WTC11 (cell line): Measurements from ENCODE around the gene ERCC4. TPM values are rescaled to one million over a fixed set of nuclear protein-coding genes. Genes with fewer than 3 reads are reported as not detected.

ENCODE experiments used
- ATAC-seq: fragments of 200-7000 bp; cut with Tn5 transposase; 2 replicates; pipeline ENCODE4 v1.10.0; 2021; ENCODE audit warnings: mild to moderate bottlenecking, moderate library complexity
- CTCF ChIA-PET: fragments of 300-600 bp; sonication (Branson Sonifier 250); formaldehyde crosslinking; loops from one replicate; lab custom pipeline; 2021; ENCODE audit warnings: antibody characterized with exemption; lab: Charles Lee
- POLR2A ChIA-PET: fragments of 350-600 bp; sonication (Branson Sonifier 250); formaldehyde crosslinking; loops from one replicate; lab custom pipeline; 2021; ENCODE audit warnings: antibody characterized with exemption; lab: Charles Lee
- DNase-seq: peaks from one replicate; pipeline ENCODE4 v3.0.0; 2021; ENCODE audit warnings: low spot score
- H3K27ac Mint-ChIP-seq: 2 replicates; pipeline ENCODE4 v1.8.0; 2021; ENCODE audit warnings: mixed read lengths
- H3K27me3 Mint-ChIP-seq: 2 replicates; pipeline ENCODE4 v1.8.0; 2021; ENCODE audit warnings: low read depth, mild to moderate bottlenecking, moderate library complexity, mixed read lengths
- H3K36me3 Mint-ChIP-seq: 2 replicates; pipeline ENCODE4 v1.8.0; 2021; ENCODE audit warnings: mixed read lengths
- H3K4me1 Mint-ChIP-seq: 2 replicates; pipeline ENCODE4 v1.8.0; 2022; ENCODE audit warnings: mixed read lengths
- H3K4me3 Mint-ChIP-seq: 2 replicates; pipeline ENCODE4 v1.8.0; 2021; ENCODE audit warnings: mild to moderate bottlenecking, moderate library complexity, mixed read lengths
- H3K9me3 Mint-ChIP-seq: 2 replicates; pipeline ENCODE4 v1.8.0; 2021; ENCODE audit warnings: mixed read lengths
- AFF4 ChIP-seq: sonication (generic); formaldehyde crosslinking; IDR thresholded peaks from 2 replicates; pipeline ENCODE4 v1.8.1; 2023; ENCODE audit warnings: mild to moderate bottlenecking, missing genetic modification reagents, borderline replicate concordance
- ARID4B ChIP-seq: sonication (generic); formaldehyde crosslinking; IDR thresholded peaks from 2 replicates; pipeline ENCODE4 v1.8.0; 2023; ENCODE audit warnings: missing genetic modification reagents, mild to moderate bottlenecking, borderline replicate concordance
- EMX1 ChIP-seq: fragments of 250-450 bp; sonication (Bioruptor Pico); IDR thresholded peaks from 2 replicates; pipeline ENCODE4 v1.8.0; 2021; ENCODE audit warnings: mild to moderate bottlenecking
- FOXJ3 ChIP-seq: sonication (generic); formaldehyde crosslinking; IDR thresholded peaks from 2 replicates; pipeline ENCODE4 v1.9.0; 2021; ENCODE audit warnings: missing genetic modification reagents, mild to moderate bottlenecking, borderline replicate concordance
- GABPB1 ChIP-seq: sonication (generic); formaldehyde crosslinking; IDR thresholded peaks from 2 replicates; pipeline ENCODE4 v1.8.1; 2023; ENCODE audit warnings: mild to moderate bottlenecking, missing genetic modification reagents
- HMGA2 ChIP-seq: fragments of 250-450 bp; sonication (Bioruptor Pico); IDR thresholded peaks from 2 replicates; pipeline ENCODE4 v1.4.0; 2021; ENCODE audit warnings: mild to moderate bottlenecking, moderate library complexity
- MLX ChIP-seq: sonication (generic); formaldehyde crosslinking; IDR thresholded peaks from 2 replicates; pipeline ENCODE4 v1.8.1; 2023; ENCODE audit warnings: mild to moderate bottlenecking, missing genetic modification reagents, moderate library complexity
- NR2C2 ChIP-seq: sonication (generic); formaldehyde crosslinking; IDR thresholded peaks from 2 replicates; pipeline ENCODE4 v1.8.0; 2022; ENCODE audit warnings: mild to moderate bottlenecking, missing genetic modification reagents
- OVOL2 ChIP-seq: fragments of 250-450 bp; sonication (Bioruptor Pico); IDR thresholded peaks from 2 replicates; pipeline ENCODE4 v1.9.0; 2021; ENCODE audit warnings: mild to moderate bottlenecking, borderline replicate concordance
- RORB ChIP-seq: fragments of 250-450 bp; sonication (Bioruptor Pico); IDR thresholded peaks from 2 replicates; pipeline ENCODE4 v1.9.0; 2021; ENCODE audit warnings: mild to moderate bottlenecking
- SMAD3 ChIP-seq: sonication (generic); formaldehyde crosslinking; IDR thresholded peaks from 2 replicates; pipeline ENCODE4 v1.8.0; 2022; ENCODE audit warnings: missing genetic modification reagents, mild to moderate bottlenecking, borderline replicate concordance
- SOX15 ChIP-seq: fragments of 250-450 bp; sonication (Bioruptor Pico); IDR thresholded peaks from 2 replicates; pipeline ENCODE4 v1.9.0; 2021; ENCODE audit warnings: mild to moderate bottlenecking
- SP1 ChIP-seq: sonication (generic); formaldehyde crosslinking; conservative IDR thresholded peaks from 2 replicates; pipeline ENCODE4 v1.8.1; 2022; ENCODE audit warnings: missing genetic modification reagents
- TEAD1 ChIP-seq: sonication (generic); formaldehyde crosslinking; IDR thresholded peaks from 2 replicates; pipeline ENCODE4 v1.8.0; 2022; ENCODE audit warnings: mild to moderate bottlenecking, missing genetic modification reagents
- TEAD4 ChIP-seq: sonication (generic); formaldehyde crosslinking; IDR thresholded peaks from 2 replicates; pipeline ENCODE4 v1.8.0; 2022; ENCODE audit warnings: mild to moderate bottlenecking, missing genetic modification reagents
- USF1 ChIP-seq: sonication (generic); formaldehyde crosslinking; IDR thresholded peaks from 2 replicates; pipeline ENCODE4 v1.8.0; 2022; ENCODE audit warnings: mild to moderate bottlenecking, missing genetic modification reagents
- ZBTB43 ChIP-seq: sonication (generic); formaldehyde crosslinking; IDR thresholded peaks from 2 replicates; pipeline ENCODE4 v1.8.1; 2023; ENCODE audit warnings: mild to moderate bottlenecking, missing genetic modification reagents
- ZNF396 ChIP-seq: fragments of 250-450 bp; sonication (Bioruptor Pico); IDR thresholded peaks from 2 replicates; pipeline ENCODE4 v1.8.0; 2021; ENCODE audit warnings: mild to moderate bottlenecking, moderate library complexity, borderline replicate concordance
- ZNF671 ChIP-seq: fragments of 250-450 bp; sonication (Bioruptor Pico); IDR thresholded peaks from 2 replicates; pipeline ENCODE4 v1.8.0; 2021; ENCODE audit warnings: mild to moderate bottlenecking
- ZSCAN18 ChIP-seq: fragments of 250-450 bp; sonication (Bioruptor Pico); IDR thresholded peaks from 2 replicates; pipeline ENCODE4 v2.1.2; 2022; ENCODE audit warnings: mild to moderate bottlenecking, moderate library complexity
- total RNA-seq: library from RNA; stranded (reverse); gene quantifications from 3 replicates; pipeline ENCODE4 v1.2.3, GENCODE V29; 2021

The ERCC4 gene
- total RNA-seq, 1 experiment from 2014 or later: 12.1 TPM

- no peaks in the 10 kb centered on the region for H3K9me3 Mint-ChIP-seq
- ATAC-seq: peak; percentile 61
- H3K27ac Mint-ChIP-seq: no peak overlapping the region
- ChIA-PET CTCF (interaction anchor here (1.0 to 2.0 kb wide), 5 partner anchors 12 to 327 kb away, joined by 3 to 9 read pairs (median 4); partner anchors contain the start of gene ERCC4), POLR2A (no interaction called here)
- no peaks in the 10 kb centered on the region for H3K27me3 Mint-ChIP-seq
- H3K4me1 Mint-ChIP-seq: peaks cover 24% of the 10 kb centered on the region
- no peaks in the 10 kb centered on the region for H3K36me3 Mint-ChIP-seq
- H3K4me3 Mint-ChIP-seq: no peak overlapping the region
- TF ChIP-seq GABPB1 (peak; percentile 72), USF1 (CRISPR knock-in tag) (no peak), ZSCAN18 (CRISPR knock-in tag) (no peak), SP1 (no peak), ZNF671 (CRISPR knock-in tag) (no peak), SMAD3 (CRISPR knock-in tag) (no peak)
- no peak for DNase-seq
Measured at GRCh38 chr16:13957197-13958078, 37.5 kb downstream of the ERCC4 start.

GRCh38 chr16:13958474-13958873, 38.5 kb downstream of the ERCC4 start:
- no peaks in the 10 kb centered on the region for H3K27me3 Mint-ChIP-seq
- no peaks in the 10 kb centered on the region for H3K9me3 Mint-ChIP-seq
- ATAC-seq (no peak), DNase-seq (no peak)
- no peak overlapping the region for H3K4me3 Mint-ChIP-seq
- TF ChIP-seq HMGA2 (no peak), MLX (CRISPR knock-in tag) (no peak), TEAD4 (CRISPR knock-in tag) (no peak), FOXJ3 (CRISPR knock-in tag) (no peak), EMX1 (no peak), NR2C2 (no peak)
- POLR2A ChIA-PET: no interaction called here
- H3K36me3 Mint-ChIP-seq: no peaks in the 10 kb centered on the region
- peaks cover 24% of the 10 kb centered on the region for H3K4me1 Mint-ChIP-seq
- CTCF ChIA-PET: interaction anchor here (0.7 to 2.0 kb wide), 3 partner anchors 10 to 432 kb away, joined by 3 to 9 read pairs (median 4); no protein-coding TSS in a partner anchor
- no peak overlapping the region for H3K27ac Mint-ChIP-seq

GRCh38 chr16:13959626-13960025, 39.7 kb downstream of the ERCC4 start:
- CTCF ChIA-PET: interaction anchor here (1.6 kb wide), 1 partner anchor 24 kb away, joined by 4 read pairs; no protein-coding TSS in a partner anchor
- no peak for ATAC-seq
- POLR2A ChIA-PET: no interaction called here
- Mint-ChIP-seq H3K4me3 (no peak overlapping the region), H3K27ac (no peak overlapping the region), H3K4me1 (peaks cover 27% of the 10 kb centered on the region), H3K36me3 (no peaks in the 10 kb centered on the region), H3K9me3 (no peaks in the 10 kb centered on the region), H3K27me3 (no peaks in the 10 kb centered on the region)
- no peak for DNase-seq
- TF ChIP-seq ZBTB43 (CRISPR knock-in tag) (no peak), AFF4 (CRISPR knock-in tag) (no peak), OVOL2 (CRISPR knock-in tag) (no peak), SOX15 (CRISPR knock-in tag) (no peak), ARID4B (CRISPR knock-in tag) (no peak), RORB (CRISPR knock-in tag) (no peak), ZNF396 (CRISPR knock-in tag) (no peak), TEAD1 (CRISPR knock-in tag) (no peak)
